ENCODE results near the gene TUBAL3. TPM values are rescaled to one million over a fixed set of nuclear protein-coding genes. Genes with fewer than 3 reads are reported as not detected.
A peak's percentile ranks its signal among the peaks of the same experiment; 100 is the strongest.

Gene TUBAL3
- total RNA-seq, 2 donors from 2014 or later: not detected

- ATAC-seq (peak; percentile 93), DNase-seq (peak; percentile 96 to 98 (median 97))
- Histone ChIP-seq H3K36me3 (replicated peaks in 1 of 2; ENCODE audit: insufficient read depth in 1 of 2, low read depth in 2 of 2) (no peaks in the 10 kb centered on the region), H3K4me1 (peaks cover 27% of the 10 kb centered on the region), H3K9me3 (no peaks in the 10 kb centered on the region), H3K27ac (peak overlapping the region; percentile 71 to 88 (median 80)), H3K27me3 (no peaks in the 10 kb centered on the region), H3K4me3 (peak overlapping the region in 1 of 2 donors; percentile 21)
- intact Hi-C loops (cut with DNase I): no loop called here
- TF ChIP-seq POLR2A (IDR thresholded peaks at IDR 0.05): peak; percentile 97 to 98 (median 98)
- peak in 1 of 7 experiments; percentile 15 for TF ChIP-seq CTCF (IDR thresholded peaks at IDR 0.05)
- 0 to 3% methylated on average over 15 to 23 of the region's 23 CpGs for WGBS, 2 donors
These were observed 41.8 kb upstream of the TUBAL3 start for GRCh38 chr10:5446390-5446926.

DNA sequence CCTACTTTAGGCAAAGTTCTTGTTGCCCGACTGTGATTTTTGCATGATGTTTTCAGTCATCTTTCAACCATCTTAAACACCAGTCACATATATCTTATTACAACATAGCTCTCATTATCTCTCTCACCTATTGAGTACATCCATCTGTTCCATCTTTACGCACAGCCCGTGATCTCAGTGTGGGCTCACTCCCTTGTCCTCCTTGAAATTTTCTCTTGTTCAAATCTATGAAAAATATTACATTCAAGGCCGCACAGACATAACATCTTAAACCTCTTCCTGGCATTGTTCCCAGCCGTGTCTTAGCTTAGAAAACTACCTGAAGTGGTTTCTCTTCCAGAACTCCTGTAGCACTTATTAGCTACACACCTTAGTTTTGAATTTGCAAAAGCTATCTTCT, 40.4 kb upstream of the TUBAL3 start:
- 71 to 75% methylated on average over 5 of the region's 5 CpGs for WGBS, 2 donors
- Histone ChIP-seq H3K9me3 (no peaks in the 10 kb centered on the region), H3K36me3 (replicated peaks in 1 of 2; ENCODE audit: insufficient read depth in 1 of 2, low read depth in 2 of 2) (no peaks in the 10 kb centered on the region), H3K4me1 (peaks cover 24% of the 10 kb centered on the region), H3K4me3 (no peak overlapping the region), H3K27me3 (no peaks in the 10 kb centered on the region), H3K27ac (peak overlapping the region in 1 of 4 donors; percentile 88)
- DNase-seq (no peak), ATAC-seq (no peak)
- TF ChIP-seq POLR2A (IDR thresholded peaks at IDR 0.05): no peak
- no peak for TF ChIP-seq CTCF (IDR thresholded peaks at IDR 0.05)
- intact Hi-C loops (cut with DNase I): no loop called here

- Histone ChIP-seq H3K4me3 (no peak overlapping the region), H3K27me3 (no peaks in the 10 kb centered on the region), H3K4me1 (peaks cover 18% of the 10 kb centered on the region), H3K9me3 (no peaks in the 10 kb centered on the region), H3K27ac (no peak overlapping the region), H3K36me3 (replicated peaks in 1 of 2; ENCODE audit: insufficient read depth in 1 of 2, low read depth in 2 of 2) (no peaks in the 10 kb centered on the region)
- intact Hi-C loops (cut with DNase I): loop anchor here (5.0 kb wide), 1 partner anchor 179 kb away; no protein-coding TSS in a partner anchor
- ATAC-seq: no peak
- WGBS, 2 donors: 92 to 93% methylated on average over 1 of the region's 1 CpG
- no peak for TF ChIP-seq POLR2A (IDR thresholded peaks at IDR 0.05)
- no peak for TF ChIP-seq CTCF (IDR thresholded peaks at IDR 0.05)
- DNase-seq: no peak
These were observed 38.8 kb upstream of the TUBAL3 start for GRCh38 chr10:5443429-5443828.

GRCh38 chr10:5442990-5443370, 38.4 kb upstream of the TUBAL3 start:
- no peak for TF ChIP-seq POLR2A (IDR thresholded peaks at IDR 0.05)
- TF ChIP-seq CTCF (IDR thresholded peaks at IDR 0.05): no peak
- Histone ChIP-seq H3K4me1 (peaks cover 18% of the 10 kb centered on the region), H3K27me3 (no peaks in the 10 kb centered on the region), H3K36me3 (replicated peaks in 1 of 2; ENCODE audit: insufficient read depth in 1 of 2, low read depth in 2 of 2) (no peaks in the 10 kb centered on the region), H3K9me3 (no peaks in the 10 kb centered on the region), H3K27ac (no peak overlapping the region), H3K4me3 (no peak overlapping the region)
- 65 to 84% methylated on average over 1 of the region's 1 CpG for WGBS, 2 donors
- intact Hi-C loops (cut with DNase I): loop anchor here (5.0 kb wide), 1 partner anchor 179 kb away; no protein-coding TSS in a partner anchor
- ATAC-seq (no peak), DNase-seq (no peak)
